ENCODE measurements around the gene ZCWPW2.
A peak's percentile ranks its signal among the peaks of the same experiment; 100 is the strongest.

Gene ZCWPW2

DNA sequence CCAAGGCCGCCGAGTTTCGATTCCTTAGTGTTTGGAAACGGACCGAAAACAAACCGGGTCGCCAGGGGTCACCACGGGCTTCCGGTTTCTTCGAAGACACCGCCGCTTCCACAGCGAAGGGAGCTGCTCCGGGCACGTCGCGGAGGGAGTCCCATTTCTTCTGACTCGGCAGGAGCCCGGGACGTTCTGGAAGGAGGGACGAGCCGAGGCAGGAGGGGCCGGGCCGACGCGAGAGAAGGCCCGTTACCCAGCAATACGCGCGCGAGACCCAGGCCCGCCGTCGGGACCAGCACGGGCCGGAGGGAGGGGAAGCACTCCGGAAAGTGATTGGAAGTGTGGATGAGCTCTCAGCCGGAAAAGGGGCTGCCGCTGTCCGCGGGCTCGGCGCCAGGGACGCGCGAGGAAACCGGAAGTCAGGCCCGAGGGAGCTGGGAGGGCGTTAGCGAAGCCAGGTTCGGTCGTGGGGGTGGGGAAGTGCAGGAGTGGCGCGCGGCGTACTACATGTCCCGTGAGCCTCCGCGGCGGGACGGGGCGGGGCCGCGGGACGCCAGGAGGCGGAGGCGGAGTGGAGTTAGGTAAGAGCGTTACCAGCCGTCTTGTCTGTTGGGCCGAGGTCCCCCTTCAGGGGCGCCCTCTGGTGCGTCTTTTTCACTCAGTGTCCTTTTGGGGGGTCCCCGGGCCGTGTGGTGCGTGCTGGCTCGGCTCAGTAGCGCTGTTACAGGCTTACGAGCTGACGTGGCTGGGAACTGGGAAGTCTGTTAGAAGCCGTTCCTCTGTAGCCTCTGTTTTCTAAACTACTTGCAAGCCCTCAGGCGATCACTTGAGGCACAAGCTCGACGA is at the start of gene ZCWPW2, which contains the start of gene AZI2:
TSS of gene ZCWPW2 (plus strand) at position 93 of the 840 bp plus-strand sequence. CDS start 64,348 bp downstream, outside the sequence.
TSS of gene AZI2 (minus strand) at position 196 of the 840 bp plus-strand sequence. CDS start 8,207 bp downstream, outside the sequence.
- DNase-seq (ENCODE audit: low read depth), result peak; percentile 82

DNA sequence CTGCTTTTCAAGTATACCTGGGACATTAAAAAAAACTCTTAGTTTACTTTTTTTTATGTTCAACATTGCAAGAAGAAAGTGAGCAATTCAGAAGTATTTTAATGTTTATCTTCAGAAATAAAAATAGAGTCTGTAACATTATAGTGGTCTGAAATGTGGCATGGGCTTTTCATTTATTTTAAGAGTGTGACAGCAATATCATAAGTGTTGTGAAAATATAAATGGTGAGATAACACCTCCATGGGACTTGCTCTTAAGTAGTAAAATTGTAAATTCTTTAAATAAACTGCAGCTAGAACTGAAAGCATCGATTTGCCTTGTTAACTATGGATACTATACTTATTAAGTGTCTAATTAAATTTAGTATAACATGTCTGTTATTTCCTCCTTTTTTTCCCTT is 48.8 kb upstream of the ZCWPW2 start:
- DNase-seq (ENCODE audit: low read depth), result no peak

GRCh38 chr3:28300345-28300962 is 48.1 kb upstream of the ZCWPW2 start:
- DNase-seq (ENCODE audit: low read depth), result no peak

- DNase-seq (ENCODE audit: low read depth), result no peak
Observed at GRCh38 chr3:28301688-28302087, 46.8 kb upstream of the ZCWPW2 start.

- no peak for DNase-seq (ENCODE audit: low read depth)
Observed at GRCh38 chr3:28308196-28308595, 40.3 kb upstream of the ZCWPW2 start.

- no peak for DNase-seq (ENCODE audit: low read depth)
Observed at GRCh38 chr3:28315711-28316110, 32.8 kb upstream of the ZCWPW2 start.

- no peak for DNase-seq (ENCODE audit: low read depth)
Observed at GRCh38 chr3:28316226-28316625, 32.3 kb upstream of the ZCWPW2 start.

- peak; percentile 2 for DNase-seq (ENCODE audit: low read depth)
Observed at GRCh38 chr3:28317438-28318022, 31.0 kb upstream of the ZCWPW2 start.

DNA sequence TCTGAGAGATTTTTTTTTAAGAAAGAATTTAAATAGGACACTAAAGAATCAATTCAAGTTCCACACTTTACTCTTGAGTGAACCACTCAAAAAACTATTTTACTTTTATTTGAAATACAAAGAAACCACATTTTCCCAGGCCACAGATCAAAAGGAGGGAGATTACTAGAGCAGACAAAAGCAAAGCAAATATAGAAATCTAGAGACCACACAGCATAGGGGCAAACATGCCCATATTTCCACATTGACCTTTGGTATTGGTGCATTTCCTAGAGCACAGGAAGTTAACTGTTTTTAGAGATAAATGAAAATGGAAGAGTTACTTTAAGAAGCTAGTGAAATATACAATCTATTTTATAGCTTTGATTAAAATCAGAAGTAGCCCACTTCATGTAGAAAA is 27.5 kb upstream of the ZCWPW2 start:
- no peak for DNase-seq (ENCODE audit: low read depth)

GRCh38 chr3:28322464-28322863 is 26.1 kb upstream of the ZCWPW2 start:
- DNase-seq (ENCODE audit: low read depth), result no peak

GRCh38 chr3:28326458-28326926 is 22.0 kb upstream of the ZCWPW2 start:
- DNase-seq (ENCODE audit: low read depth), result peak; percentile 21

GRCh38 chr3:28328188-28329151 is 20.1 kb upstream of the ZCWPW2 start:
- DNase-seq (ENCODE audit: low read depth), result no peak

- DNase-seq (ENCODE audit: low read depth), result no peak
Observed at GRCh38 chr3:28334552-28334951, 14.0 kb upstream of the ZCWPW2 start.

- DNase-seq (ENCODE audit: low read depth), result no peak
Observed at GRCh38 chr3:28335246-28335645, 13.3 kb upstream of the ZCWPW2 start.

DNA sequence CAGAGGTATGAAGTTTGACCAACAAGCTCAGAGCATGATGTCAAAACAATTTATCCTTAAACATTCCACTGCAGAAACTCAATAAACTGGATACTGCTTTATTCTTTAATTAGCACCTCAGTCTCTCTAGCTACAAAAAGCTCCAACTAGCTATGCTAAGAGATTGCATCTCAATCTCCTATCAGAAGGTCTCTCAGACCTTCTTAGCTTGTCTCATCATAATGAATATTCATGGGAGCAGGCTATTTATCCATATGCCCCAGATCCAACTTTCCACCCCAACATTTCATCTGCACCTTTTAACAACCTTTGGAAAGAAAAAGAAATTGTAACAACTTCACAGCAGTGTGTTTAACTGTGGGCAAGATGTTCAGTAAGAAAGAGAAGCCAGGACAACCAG is 11.3 kb upstream of the ZCWPW2 start:
- no peak for DNase-seq (ENCODE audit: low read depth)

- DNase-seq (ENCODE audit: low read depth), result no peak
Observed at GRCh38 chr3:28343144-28343543, 5.4 kb upstream of the ZCWPW2 start.

GRCh38 chr3:28345690-28346089 is 2.8 kb upstream of the ZCWPW2 start:
- no peak for DNase-seq (ENCODE audit: low read depth)

DNA sequence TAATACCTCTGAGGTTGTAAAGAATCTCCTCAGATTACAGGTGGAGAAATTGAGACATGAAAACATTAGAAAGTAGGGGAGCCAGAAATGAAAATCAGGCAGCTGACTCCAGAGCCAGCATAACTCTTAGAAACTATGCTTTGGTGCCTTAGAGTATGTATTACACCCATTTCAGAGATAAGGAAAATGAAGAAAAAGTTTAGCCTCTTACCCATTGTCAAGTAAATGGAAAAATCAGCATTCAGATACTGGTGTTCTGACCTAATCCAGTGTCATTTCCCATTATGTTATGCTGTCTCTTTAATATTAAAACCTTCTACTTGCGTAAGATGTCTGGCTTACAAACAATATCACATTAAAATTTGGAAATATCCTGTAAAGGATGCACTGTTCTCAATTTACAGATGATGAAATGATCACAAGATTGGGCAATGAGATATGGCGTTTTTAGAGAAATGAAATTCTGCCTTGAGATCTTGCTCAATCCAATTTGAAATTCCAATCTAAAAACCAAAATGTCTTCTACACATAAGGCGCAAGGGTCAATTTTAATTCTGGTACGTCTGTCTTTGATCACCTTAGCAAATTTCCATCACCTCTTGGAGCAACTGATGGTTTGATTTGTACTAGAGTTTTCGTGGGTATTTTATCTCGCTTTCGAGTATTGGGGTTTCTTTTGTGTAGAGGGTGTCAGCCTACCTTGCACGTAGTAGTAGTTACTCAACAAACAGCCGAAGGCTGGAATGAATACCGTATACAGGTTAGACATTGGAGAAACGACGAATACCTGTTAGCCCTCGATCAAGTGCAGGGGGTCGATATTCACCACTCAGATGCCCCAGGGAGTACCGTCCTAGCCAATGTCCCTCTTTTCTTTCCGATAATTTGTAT is 902 bp upstream of the ZCWPW2 start:
- DNase-seq (ENCODE audit: low read depth), result no peak

GRCh38 chr3:28348265-28348628 is 274 bp upstream of the ZCWPW2 start:
- no peak for DNase-seq (ENCODE audit: low read depth)

DNA sequence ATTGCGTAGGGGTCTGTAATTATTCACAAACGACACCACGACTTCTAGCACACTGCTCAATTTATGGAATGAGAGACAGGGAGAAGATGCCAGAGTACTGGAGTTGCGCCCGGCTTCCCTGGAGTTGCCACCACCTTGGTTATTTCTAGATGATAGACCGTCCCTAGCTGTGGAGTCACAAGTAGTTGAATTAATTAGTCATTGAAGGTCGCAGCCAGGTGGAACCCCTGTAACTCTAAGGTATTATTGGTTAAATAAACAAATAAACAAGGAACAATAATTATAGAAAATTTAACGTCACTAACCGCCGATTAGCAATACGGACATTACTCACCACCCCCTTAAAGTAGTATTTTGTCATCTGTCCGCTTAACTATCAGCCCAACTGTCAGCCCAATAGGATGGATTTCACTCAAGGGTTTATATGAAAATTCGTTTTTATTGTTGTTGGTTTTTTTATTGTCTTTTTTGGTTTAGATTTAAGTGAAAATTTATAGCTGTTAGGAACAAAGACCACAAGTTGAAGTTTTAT is 1.0 kb downstream of the ZCWPW2 start:
- DNase-seq (ENCODE audit: low read depth), result no peak
